Neural crest cell (in vitro differentiated cells): ENCODE results near the gene FAM13C. TPM values are rescaled to one million over a fixed set of nuclear protein-coding genes. Genes with fewer than 3 reads are reported as not detected.

Experiments
- DNase-seq: peaks from one replicate; pipeline ENCODE4 v3.0.0; 2021; ENCODE audit warnings: low read depth, mixed read lengths, low spot score
- H3K27ac Mint-ChIP-seq: one replicate; pipeline ENCODE4 v1.8.0; 2021; ENCODE audit warnings: mild to moderate bottlenecking, mixed read lengths; ENCODE audit not compliant: unreplicated experiment
- H3K27me3 Mint-ChIP-seq: 2 replicates; pipeline ENCODE4 v1.8.0; 2021; ENCODE audit warnings: low read depth, mild to moderate bottlenecking, mixed read lengths
- H3K36me3 Mint-ChIP-seq: 2 replicates; pipeline ENCODE4 v1.8.0; 2021; ENCODE audit warnings: low read depth, mild to moderate bottlenecking, mixed read lengths
- H3K4me1 Mint-ChIP-seq: 2 replicates; pipeline ENCODE4 v1.8.0; 2021; ENCODE audit warnings: mixed read lengths
- H3K4me3 Mint-ChIP-seq: one replicate; pipeline ENCODE4 v1.8.0; 2021; ENCODE audit warnings: mild to moderate bottlenecking, mixed read lengths
- H3K9me3 Mint-ChIP-seq: 2 replicates; pipeline ENCODE4 v1.8.0; 2021; ENCODE audit warnings: mixed read lengths
- total RNA-seq: library from RNA; stranded (reverse); gene quantifications from 2 replicates; pipeline ENCODE4 v1.2.1, GENCODE V29; 2021
- TF ChIP-seq, protein P1 (sequence below): fragments of 200-600 bp; sonication (generic); conservative IDR thresholded peaks from 2 replicates; pipeline ENCODE4 v1.5.0; 2021; ENCODE audit warnings: antibody characterized with exemption, mild to moderate bottlenecking

FAM13C gene
- total RNA-seq, 1 donor from 2014 or later = 2.9 TPM

DNA sequence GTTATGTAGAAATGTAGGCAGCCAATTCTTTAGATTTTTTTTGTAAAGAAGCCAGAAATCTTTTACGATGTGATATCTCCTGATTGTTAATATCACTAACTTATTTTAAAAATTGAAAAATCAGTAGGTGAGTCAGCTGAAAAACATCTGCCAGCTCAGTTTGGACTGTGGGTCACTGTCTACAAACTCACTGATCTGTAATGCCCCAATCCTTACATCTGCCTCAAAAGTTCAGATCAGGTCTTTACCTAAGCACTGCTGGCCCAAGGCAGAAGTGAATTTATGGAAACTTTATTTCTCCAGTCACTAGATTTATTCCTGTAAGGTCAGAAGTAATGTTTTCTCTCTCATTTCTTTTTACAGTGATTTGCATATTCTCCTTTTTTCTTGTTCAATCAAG lies 31.0 kb upstream of the FAM13C start:
- Mint-ChIP-seq H3K27me3 (peaks cover 6% of the 10 kb centered on the region), H3K27ac (no peak overlapping the region), H3K36me3 (no peaks in the 10 kb centered on the region), H3K4me3 (no peak overlapping the region), H3K4me1 (no peaks in the 10 kb centered on the region), H3K9me3 (no peaks in the 10 kb centered on the region)
- DNase-seq = no peak
- TF ChIP-seq, protein P1, sequence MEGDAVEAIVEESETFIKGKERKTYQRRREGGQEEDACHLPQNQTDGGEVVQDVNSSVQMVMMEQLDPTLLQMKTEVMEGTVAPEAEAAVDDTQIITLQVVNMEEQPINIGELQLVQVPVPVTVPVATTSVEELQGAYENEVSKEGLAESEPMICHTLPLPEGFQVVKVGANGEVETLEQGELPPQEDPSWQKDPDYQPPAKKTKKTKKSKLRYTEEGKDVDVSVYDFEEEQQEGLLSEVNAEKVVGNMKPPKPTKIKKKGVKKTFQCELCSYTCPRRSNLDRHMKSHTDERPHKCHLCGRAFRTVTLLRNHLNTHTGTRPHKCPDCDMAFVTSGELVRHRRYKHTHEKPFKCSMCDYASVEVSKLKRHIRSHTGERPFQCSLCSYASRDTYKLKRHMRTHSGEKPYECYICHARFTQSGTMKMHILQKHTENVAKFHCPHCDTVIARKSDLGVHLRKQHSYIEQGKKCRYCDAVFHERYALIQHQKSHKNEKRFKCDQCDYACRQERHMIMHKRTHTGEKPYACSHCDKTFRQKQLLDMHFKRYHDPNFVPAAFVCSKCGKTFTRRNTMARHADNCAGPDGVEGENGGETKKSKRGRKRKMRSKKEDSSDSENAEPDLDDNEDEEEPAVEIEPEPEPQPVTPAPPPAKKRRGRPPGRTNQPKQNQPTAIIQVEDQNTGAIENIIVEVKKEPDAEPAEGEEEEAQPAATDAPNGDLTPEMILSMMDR = no peak

DNA sequence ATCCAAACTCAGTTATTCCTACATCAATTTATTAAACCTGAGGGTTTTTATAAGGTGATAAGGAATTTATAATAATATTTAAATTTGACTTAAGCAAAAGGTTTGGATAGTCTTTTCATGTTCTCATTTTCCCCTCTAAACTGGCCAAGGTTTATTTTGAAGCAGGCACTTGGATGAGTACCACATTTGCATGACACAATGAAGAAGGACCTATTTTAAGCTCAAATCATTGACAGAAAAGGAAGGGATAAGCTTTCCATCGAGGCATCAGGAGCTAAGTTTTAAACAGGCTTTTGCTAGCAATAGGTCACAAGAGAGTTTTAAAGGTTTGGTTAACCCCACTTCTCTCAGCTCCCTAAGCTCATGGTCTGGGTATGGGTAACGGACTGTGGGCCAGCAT lies 28.7 kb upstream of the FAM13C start:
- no peaks in the 10 kb centered on the region for H3K36me3 Mint-ChIP-seq
- H3K4me1 Mint-ChIP-seq = peaks cover 5% of the 10 kb centered on the region
- peaks cover 6% of the 10 kb centered on the region for H3K27me3 Mint-ChIP-seq
- TF ChIP-seq, protein P1 = no peak
- no peak overlapping the region for H3K4me3 Mint-ChIP-seq
- H3K27ac Mint-ChIP-seq = no peak overlapping the region
- DNase-seq = no peak
- no peaks in the 10 kb centered on the region for H3K9me3 Mint-ChIP-seq

DNA sequence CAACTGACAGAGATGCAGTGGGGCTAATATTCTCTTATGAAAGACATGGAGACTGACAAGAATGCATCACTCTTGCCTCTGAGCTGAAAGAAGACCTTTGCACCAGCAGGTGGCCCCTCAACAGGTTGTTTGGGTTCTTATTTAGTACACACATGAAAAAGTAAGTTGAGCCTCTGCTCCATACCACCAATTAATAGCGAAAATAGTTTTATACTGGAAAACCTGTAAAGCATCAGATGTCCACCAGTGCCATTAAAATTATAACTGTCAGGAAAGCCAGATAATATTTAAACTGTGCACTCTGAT lies 26.3 kb upstream of the FAM13C start:
- H3K4me3 Mint-ChIP-seq = no peak overlapping the region
- TF ChIP-seq, protein P1 = no peak
- H3K27ac Mint-ChIP-seq = no peak overlapping the region

DNA sequence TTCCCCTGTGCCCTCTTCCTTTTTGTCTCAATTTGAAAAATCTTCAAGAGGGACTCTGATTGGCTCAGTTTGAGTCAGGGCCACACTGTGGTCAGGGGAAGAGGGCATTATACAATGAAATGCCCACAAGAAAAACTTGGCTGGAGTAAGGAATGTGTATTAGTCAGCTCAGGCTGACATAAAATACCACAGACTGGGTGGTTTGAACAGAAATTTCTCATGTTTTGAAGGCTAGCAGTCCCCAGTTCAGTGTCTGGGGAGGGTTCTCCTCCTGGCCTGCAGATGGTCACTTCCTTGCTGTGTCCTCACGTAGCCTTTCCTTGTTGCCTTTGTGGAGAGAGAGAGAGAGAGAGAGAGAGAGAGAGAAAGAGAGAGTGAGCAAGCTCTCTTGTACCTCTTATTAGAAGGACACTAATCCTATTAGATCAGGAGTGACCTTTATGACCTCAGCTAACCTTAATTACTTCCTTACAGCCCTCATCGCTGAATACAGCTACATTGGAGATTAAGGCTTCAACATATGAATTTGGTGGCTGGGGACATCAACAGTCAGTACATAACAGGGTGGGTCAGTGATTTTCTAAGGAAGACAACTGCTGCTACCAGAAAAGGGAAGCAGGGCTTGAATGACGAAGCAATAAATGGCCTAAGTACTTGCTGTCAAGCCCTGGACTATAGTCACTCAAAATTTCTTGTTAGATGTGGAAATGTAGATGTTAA lies 25.8 kb upstream of the FAM13C start:
- Mint-ChIP-seq H3K36me3 (no peaks in the 10 kb centered on the region), H3K27ac (no peak overlapping the region), H3K9me3 (no peaks in the 10 kb centered on the region), H3K27me3 (peaks cover 3% of the 10 kb centered on the region), H3K4me1 (peaks cover 5% of the 10 kb centered on the region), H3K4me3 (no peak overlapping the region)
- DNase-seq = no peak
- TF ChIP-seq, protein P1 = no peak

More for the DNA sequence above, 26.3 kb upstream of the FAM13C start:
- DNase-seq = no peak
- H3K27me3 Mint-ChIP-seq = peaks cover 3% of the 10 kb centered on the region
- no peaks in the 10 kb centered on the region for H3K9me3 Mint-ChIP-seq
- peaks cover 5% of the 10 kb centered on the region for H3K4me1 Mint-ChIP-seq
- no peaks in the 10 kb centered on the region for H3K36me3 Mint-ChIP-seq

- TF ChIP-seq, protein P1 = no peak
- H3K27me3 Mint-ChIP-seq = peaks cover 4% of the 10 kb centered on the region
- H3K4me3 Mint-ChIP-seq = no peak overlapping the region
- no peak for DNase-seq
- H3K27ac Mint-ChIP-seq = no peak overlapping the region
- H3K36me3 Mint-ChIP-seq = no peaks in the 10 kb centered on the region
- H3K4me1 Mint-ChIP-seq = peaks cover 5% of the 10 kb centered on the region
- H3K9me3 Mint-ChIP-seq = no peaks in the 10 kb centered on the region
Measured at GRCh38 chr10:59384761-59385160, 22.4 kb upstream of the FAM13C start.
